ENCODE measurements around the gene DUSP15.

Gene DUSP15

DNA sequence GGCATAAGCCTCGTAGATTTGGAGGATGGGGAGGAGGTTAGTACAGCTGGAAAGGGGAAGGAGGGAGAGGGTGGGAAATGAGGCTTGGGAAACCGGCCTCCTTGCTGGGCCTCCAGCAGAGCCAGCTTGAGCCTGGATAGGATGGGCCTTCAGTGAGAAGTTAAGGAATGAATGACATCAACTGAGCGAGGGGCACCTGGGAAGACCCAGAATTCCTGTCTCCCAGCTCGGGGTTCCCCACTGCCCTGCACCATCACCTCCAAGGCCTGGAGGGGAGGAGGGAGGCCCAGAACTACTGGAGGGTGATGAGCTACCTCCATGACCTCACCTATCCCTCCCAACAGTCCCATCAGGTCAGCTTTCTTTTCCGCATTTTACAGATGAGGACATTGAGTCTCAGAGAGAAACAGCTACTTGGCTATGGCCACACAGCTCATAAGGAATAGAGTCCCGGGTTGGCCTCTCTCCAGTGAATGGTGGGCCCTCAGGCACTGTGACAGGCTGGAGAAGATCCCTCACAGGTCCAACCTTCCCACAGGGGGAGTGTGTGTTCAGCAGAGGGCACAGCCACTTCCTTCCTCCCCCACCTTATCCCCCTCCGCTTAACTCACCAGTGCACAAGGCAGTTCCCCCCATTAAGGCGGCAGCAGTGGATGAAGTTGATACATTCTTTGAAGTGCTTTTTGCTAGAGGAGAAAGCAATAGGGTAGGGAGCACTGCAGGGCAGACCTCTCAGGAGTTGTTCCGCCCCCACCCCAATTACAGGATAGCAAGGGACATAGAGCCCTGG, 6.8 kb downstream of the DUSP15 start:
- peaks cover 10% of the 10 kb centered on the region for H3K4me1 ChIP-seq (ENCODE audit: control insufficient read depth, insufficient read depth, low read length)
- no peaks in the 10 kb centered on the region for H3K36me3 ChIP-seq (ENCODE audit: control insufficient read depth, insufficient read depth, low read length)
- H3K9ac ChIP-seq (ENCODE audit: low read length) = no peak overlapping the region
- no peaks in the 10 kb centered on the region for H3K9me3 ChIP-seq (ENCODE audit: control insufficient read depth, low read length)
- no peak overlapping the region for H3K4me3 ChIP-seq (ENCODE audit: low read length)
- peaks cover 23% of the 10 kb centered on the region for H3K27me3 ChIP-seq (ENCODE audit: control insufficient read depth, insufficient read depth, low read length)

DNA sequence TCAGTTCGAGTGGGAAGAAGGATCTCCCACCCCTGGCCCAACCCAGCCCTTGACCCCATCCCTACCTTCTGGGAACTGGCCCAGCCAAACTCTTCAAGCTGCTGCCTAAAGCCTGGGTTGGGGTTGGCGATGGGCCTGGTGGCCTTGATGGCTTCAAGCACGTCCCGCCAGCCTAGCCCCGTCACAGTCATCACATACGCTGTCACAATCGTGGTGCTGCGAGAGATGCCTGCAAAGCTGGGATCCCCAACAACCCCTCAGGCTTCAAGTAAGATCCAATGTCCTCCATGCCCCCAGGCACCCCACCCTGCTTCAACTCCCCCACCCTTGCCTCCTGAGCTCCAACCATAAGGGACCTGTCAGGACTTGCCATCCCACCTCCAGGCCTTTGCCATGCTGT, 7.8 kb downstream of the DUSP15 start:
- no peaks in the 10 kb centered on the region for H3K36me3 ChIP-seq (ENCODE audit: control insufficient read depth, insufficient read depth, low read length)
- no peak overlapping the region for H3K4me3 ChIP-seq (ENCODE audit: low read length)
- H3K9ac ChIP-seq (ENCODE audit: low read length) = no peak overlapping the region
- peaks cover 10% of the 10 kb centered on the region for H3K4me1 ChIP-seq (ENCODE audit: control insufficient read depth, insufficient read depth, low read length)
- no peaks in the 10 kb centered on the region for H3K9me3 ChIP-seq (ENCODE audit: control insufficient read depth, low read length)
- H3K27me3 ChIP-seq (ENCODE audit: control insufficient read depth, insufficient read depth, low read length) = peaks cover 23% of the 10 kb centered on the region

DNA sequence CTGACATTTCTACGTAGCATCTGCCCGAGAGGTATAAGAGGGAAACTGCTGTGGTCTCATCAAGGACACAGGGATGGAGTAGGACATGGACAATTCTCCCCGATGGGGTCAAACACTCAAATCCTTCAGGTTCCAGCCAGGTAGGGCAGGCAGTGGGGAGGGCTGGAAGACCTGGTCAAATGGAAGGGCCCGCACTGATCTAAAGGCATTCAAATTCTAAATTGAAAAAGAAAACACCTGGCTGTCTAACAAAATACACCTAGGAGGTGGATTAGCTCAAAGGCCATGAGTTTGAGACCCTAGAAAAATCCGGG, 8.2 kb downstream of the DUSP15 start:
- Histone ChIP-seq H3K4me3 (ENCODE audit: low read length) (no peak overlapping the region), H3K9ac (ENCODE audit: low read length) (no peak overlapping the region), H3K36me3 (ENCODE audit: control insufficient read depth, insufficient read depth, low read length) (no peaks in the 10 kb centered on the region), H3K4me1 (ENCODE audit: control insufficient read depth, insufficient read depth, low read length) (peaks cover 10% of the 10 kb centered on the region), H3K27me3 (ENCODE audit: control insufficient read depth, insufficient read depth, low read length) (peaks cover 23% of the 10 kb centered on the region), H3K9me3 (ENCODE audit: control insufficient read depth, low read length) (no peaks in the 10 kb centered on the region)

DNA sequence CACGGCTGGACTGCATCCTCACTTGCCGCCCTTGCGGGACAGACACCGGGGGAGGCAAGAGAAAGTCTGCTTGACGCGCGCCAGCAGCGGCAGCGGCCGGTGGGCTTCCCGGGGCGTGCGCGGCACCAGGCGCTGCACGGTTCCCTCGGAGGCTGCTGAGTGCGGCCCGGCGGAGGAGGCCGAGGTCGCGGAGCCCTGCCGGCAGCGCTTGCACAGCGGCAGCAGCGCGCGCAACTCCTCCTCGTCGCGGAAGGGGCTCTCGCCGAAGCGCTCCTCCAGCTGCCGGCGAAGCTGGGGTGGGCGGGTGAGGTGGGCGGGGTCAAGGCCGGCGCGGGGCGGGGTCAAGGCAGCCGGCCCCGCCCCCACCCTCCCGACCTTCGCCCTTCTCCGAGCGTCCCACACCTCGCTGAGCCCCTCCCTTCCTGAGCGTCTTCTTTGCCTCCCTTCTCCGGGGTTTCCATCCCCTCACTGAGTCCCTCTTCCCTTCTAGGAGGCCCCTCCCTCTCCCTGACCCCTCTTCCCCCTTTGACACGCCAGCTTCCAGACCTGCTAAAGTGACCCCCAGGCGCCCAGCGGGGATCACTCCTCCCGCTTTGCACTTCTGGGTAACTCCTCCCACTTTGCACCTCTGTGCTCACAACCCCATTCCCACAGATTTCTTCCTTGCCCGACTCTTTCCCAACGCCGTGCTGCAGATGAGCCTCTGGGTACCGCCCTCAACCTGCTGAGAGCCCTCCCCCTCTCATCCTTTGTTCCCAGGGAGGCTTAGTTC, 8.8 kb downstream of the DUSP15 start:
- Histone ChIP-seq H3K27me3 (ENCODE audit: control insufficient read depth, insufficient read depth, low read length) (peaks cover 28% of the 10 kb centered on the region), H3K9ac (ENCODE audit: low read length) (no peak overlapping the region), H3K4me3 (ENCODE audit: low read length) (no peak overlapping the region), H3K4me1 (ENCODE audit: control insufficient read depth, insufficient read depth, low read length) (peaks cover 10% of the 10 kb centered on the region), H3K9me3 (ENCODE audit: control insufficient read depth, low read length) (no peaks in the 10 kb centered on the region), H3K36me3 (ENCODE audit: control insufficient read depth, insufficient read depth, low read length) (no peaks in the 10 kb centered on the region)

DNA sequence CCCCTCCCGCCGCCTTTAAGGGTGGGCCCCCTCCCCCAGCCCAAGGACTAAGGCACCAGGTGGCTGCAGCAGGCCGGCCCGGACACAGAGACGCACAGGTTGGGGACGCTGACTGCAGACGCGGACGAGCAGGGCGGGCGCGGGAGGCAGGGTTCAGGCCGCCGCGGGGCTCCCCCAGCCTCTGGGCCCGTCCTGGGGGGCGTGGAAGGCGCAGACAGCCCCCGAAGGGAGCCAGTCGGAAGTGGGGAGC, 9.3 kb downstream of the DUSP15 start:
- Histone ChIP-seq H3K9me3 (ENCODE audit: control insufficient read depth, low read length) (no peaks in the 10 kb centered on the region), H3K36me3 (ENCODE audit: control insufficient read depth, insufficient read depth, low read length) (no peaks in the 10 kb centered on the region), H3K9ac (ENCODE audit: low read length) (no peak overlapping the region), H3K4me3 (ENCODE audit: low read length) (no peak overlapping the region), H3K27me3 (ENCODE audit: control insufficient read depth, insufficient read depth, low read length) (peaks cover 32% of the 10 kb centered on the region), H3K4me1 (ENCODE audit: control insufficient read depth, insufficient read depth, low read length) (peaks cover 10% of the 10 kb centered on the region)

DNA sequence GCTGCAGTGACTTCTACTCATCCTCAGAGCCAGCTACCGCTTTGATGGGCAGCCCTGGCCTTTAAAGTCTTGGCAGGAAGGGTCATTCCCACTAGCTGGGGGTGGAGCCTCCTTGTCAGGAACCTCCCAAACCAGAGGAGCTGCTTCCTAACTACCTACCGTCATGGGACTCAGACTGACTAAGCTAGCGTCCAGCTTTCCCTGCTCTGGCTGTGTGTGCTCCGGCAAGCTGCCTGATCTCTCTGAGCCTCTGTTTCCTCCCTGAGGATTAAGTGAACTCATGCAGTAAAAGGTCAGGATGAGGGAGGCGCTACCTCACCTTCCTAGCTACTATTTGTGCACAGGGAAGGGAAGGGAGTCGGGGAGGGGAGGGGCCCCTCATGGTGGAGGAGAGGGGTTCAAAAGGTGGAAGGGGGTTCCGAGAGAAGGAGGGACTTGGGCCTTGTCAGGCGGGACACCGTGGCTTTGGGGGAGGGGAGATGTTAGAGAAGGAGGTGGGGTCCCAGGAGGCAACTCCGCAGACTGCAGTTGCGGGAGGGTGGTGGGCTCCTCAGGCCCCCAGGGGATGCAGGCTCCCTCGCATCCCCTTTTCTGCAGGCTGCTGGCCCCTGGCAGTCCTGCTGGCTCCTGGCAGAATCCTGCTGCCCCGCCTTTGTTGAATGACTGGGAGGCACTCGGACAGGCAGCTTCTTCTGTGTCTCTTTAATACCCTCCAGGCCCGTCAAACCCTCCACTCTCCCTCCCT, 9.8 kb downstream of the DUSP15 start:
- Histone ChIP-seq H3K9ac (ENCODE audit: low read length) (no peak overlapping the region), H3K4me3 (ENCODE audit: low read length) (no peak overlapping the region), H3K4me1 (ENCODE audit: control insufficient read depth, insufficient read depth, low read length) (peaks cover 10% of the 10 kb centered on the region), H3K27me3 (ENCODE audit: control insufficient read depth, insufficient read depth, low read length) (peaks cover 32% of the 10 kb centered on the region), H3K9me3 (ENCODE audit: control insufficient read depth, low read length) (no peaks in the 10 kb centered on the region), H3K36me3 (ENCODE audit: control insufficient read depth, insufficient read depth, low read length) (no peaks in the 10 kb centered on the region)

DNA sequence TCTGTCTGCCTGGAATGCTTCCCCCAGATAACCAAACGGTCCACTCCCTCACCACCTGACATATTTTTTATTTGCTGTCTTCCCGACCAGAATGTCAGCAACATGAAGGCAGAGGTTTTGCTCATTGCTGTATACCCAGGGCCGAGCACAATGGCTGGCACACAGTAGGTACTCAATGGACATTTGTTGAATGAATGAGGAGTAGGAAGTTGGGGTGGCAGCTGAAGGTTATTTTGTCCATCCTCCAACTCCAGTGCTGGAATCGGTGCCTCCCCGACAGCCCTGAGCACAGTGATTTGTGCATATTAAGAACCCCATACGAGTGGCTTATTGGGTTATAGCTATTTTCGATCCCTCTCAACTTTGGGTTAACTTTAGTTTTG, 10.3 kb downstream of the DUSP15 start:
- no peaks in the 10 kb centered on the region for H3K9me3 ChIP-seq (ENCODE audit: control insufficient read depth, low read length)
- H3K36me3 ChIP-seq (ENCODE audit: control insufficient read depth, insufficient read depth, low read length) = no peaks in the 10 kb centered on the region
- H3K4me1 ChIP-seq (ENCODE audit: control insufficient read depth, insufficient read depth, low read length) = peaks cover 10% of the 10 kb centered on the region
- H3K4me3 ChIP-seq (ENCODE audit: low read length) = no peak overlapping the region
- peaks cover 32% of the 10 kb centered on the region for H3K27me3 ChIP-seq (ENCODE audit: control insufficient read depth, insufficient read depth, low read length)
- H3K9ac ChIP-seq (ENCODE audit: low read length) = no peak overlapping the region

DNA sequence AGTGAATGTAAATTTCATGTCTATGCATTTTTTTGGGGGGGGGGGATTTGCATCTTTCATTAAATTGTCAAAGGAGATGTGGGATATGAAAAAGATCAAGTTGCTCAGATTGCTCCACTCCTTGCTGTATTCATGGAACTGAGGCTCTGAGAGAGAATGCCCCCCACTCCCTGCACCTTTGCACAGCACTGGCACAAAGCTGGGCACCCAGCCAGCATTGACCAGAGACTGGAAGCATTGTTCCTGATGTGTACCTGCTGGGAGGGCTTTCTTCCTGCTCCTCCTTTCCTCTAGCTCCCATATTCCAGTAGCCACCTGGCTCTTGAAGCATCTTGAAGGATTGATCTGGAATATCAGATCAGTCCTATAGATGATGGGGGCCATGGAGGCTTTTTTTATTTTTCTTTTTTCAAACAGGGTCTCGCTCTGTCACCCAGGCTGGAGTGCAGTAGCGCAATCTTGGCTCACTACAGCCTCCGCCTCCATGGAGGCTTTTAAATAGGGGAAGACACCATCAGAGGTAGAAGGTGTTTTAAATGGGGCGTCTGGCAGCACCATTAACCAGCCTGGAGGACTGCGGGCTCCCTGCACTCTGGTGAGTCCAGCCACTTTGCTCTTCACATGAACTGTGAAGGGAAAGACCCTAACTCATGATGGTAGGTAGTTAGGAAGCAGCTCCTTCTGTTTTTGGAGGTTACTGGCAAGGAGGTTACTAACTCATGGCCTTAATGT, 10.9 kb downstream of the DUSP15 start:
- Histone ChIP-seq H3K9ac (ENCODE audit: low read length) (no peak overlapping the region), H3K27me3 (ENCODE audit: control insufficient read depth, insufficient read depth, low read length) (peaks cover 34% of the 10 kb centered on the region), H3K36me3 (ENCODE audit: control insufficient read depth, insufficient read depth, low read length) (no peaks in the 10 kb centered on the region)

DNA sequence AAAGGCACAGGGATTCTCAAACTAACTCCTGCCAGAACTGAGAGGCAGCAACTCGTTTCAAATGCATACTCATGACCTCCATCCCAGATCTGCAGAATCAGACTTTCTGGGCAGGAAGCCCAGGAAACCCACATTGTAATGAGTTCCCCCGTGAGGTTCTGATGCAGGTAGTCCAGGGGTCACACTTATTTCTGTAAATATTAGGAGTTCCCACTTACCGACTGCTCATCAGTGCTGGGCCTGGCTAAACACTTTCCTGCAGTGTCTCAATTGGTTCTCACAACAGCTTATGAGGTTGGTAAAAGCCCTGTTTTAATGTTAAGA, 11.6 kb downstream of the DUSP15 start:
- Histone ChIP-seq H3K4me3 (ENCODE audit: low read length) (no peak overlapping the region), H3K4me1 (ENCODE audit: control insufficient read depth, insufficient read depth, low read length) (peaks cover 10% of the 10 kb centered on the region), H3K27me3 (ENCODE audit: control insufficient read depth, insufficient read depth, low read length) (peaks cover 38% of the 10 kb centered on the region), H3K9ac (ENCODE audit: low read length) (no peak overlapping the region), H3K9me3 (ENCODE audit: control insufficient read depth, low read length) (no peaks in the 10 kb centered on the region), H3K36me3 (ENCODE audit: control insufficient read depth, insufficient read depth, low read length) (no peaks in the 10 kb centered on the region)

More for the DNA sequence above, 10.9 kb downstream of the DUSP15 start:
- Histone ChIP-seq H3K4me1 (ENCODE audit: control insufficient read depth, insufficient read depth, low read length) (peaks cover 10% of the 10 kb centered on the region), H3K9me3 (ENCODE audit: control insufficient read depth, low read length) (no peaks in the 10 kb centered on the region), H3K4me3 (ENCODE audit: low read length) (no peak overlapping the region)

DNA sequence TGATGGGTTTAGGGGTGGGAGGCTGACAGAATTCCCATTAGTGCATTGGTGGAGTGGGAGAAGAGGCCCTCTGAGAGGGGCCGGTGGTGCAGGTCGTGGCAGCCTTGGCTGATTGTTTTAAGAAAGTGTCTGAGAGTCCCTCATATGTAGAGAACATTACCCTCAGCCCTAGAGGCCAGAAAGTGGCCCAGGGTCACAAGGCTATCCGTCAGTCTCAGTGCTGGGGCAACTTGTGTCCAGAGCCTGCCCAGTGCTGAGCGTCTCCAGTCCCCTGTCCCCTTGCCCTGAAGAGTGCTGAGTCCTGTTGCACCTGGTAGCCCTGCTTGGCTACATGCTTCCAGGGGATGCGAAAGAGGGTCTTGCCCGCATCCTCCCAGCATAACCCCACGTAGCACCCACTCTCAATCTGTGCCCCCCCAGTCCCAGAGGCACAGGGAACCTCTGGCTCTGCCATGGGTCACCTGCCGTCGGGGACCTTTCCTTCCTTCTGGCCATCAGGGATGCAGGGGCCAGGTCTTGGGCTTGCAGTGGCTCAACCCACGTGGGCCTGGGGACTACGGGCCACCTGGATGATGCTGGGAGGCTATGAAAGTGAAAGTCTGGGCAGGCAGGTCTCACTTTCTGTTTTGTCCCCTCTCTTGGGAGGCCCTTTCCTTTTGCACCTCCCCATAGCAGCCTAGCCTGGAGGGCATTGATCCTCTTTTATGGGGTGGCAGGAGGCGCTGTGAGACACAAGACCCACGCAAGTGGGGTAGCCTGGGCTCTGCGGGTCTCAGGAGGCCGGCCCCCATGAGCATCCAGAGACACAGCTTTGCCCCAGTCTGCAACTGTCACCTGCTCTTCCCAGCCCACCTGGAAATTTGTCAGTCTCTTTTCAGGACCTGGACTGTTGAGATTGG, 12.2 kb downstream of the DUSP15 start:
- no peaks in the 10 kb centered on the region for H3K9me3 ChIP-seq (ENCODE audit: control insufficient read depth, low read length)
- no peak overlapping the region for H3K9ac ChIP-seq (ENCODE audit: low read length)
- peaks cover 38% of the 10 kb centered on the region for H3K27me3 ChIP-seq (ENCODE audit: control insufficient read depth, insufficient read depth, low read length)
- H3K36me3 ChIP-seq (ENCODE audit: control insufficient read depth, insufficient read depth, low read length) = no peaks in the 10 kb centered on the region
- H3K4me1 ChIP-seq (ENCODE audit: control insufficient read depth, insufficient read depth, low read length) = peaks cover 10% of the 10 kb centered on the region
- H3K4me3 ChIP-seq (ENCODE audit: low read length) = no peak overlapping the region

DNA sequence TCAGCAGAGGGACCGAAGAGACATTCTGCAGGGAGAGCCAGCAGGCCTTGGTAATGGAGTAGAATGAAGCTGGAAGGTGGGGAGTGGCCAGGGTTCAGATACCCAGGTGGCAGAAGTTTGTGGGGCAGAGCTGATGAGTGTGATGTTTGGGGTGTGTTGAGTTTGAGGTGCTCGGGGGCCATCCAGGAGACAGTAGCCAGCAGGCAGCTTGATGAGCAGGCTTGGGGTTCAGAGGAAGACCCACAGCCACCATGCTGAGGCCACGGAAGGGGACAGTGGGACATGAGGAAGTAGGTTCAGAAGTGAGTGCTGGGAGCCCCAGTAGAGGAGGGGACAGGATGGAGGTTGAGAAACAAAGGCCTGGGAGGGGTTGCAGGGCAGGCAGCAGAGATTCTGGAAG, 13.8 kb downstream of the DUSP15 start:
- peaks cover 40% of the 10 kb centered on the region for H3K27me3 ChIP-seq (ENCODE audit: control insufficient read depth, insufficient read depth, low read length)

More for the DNA sequence above, 13.8 kb downstream of the DUSP15 start:
- Histone ChIP-seq H3K4me1 (ENCODE audit: control insufficient read depth, insufficient read depth, low read length) (peaks cover 10% of the 10 kb centered on the region), H3K9ac (ENCODE audit: low read length) (no peak overlapping the region), H3K9me3 (ENCODE audit: control insufficient read depth, low read length) (no peaks in the 10 kb centered on the region), H3K36me3 (ENCODE audit: control insufficient read depth, insufficient read depth, low read length) (no peaks in the 10 kb centered on the region), H3K4me3 (ENCODE audit: low read length) (no peak overlapping the region)

Measured in mucosa of stomach (tissue), 1 donor.